MM.1S (cell line): ENCODE results near the gene FAM156A.
"Not testable (repeated sequence)": the region's sequence is repeated elsewhere in the genome, so short reads cannot be mapped to it uniquely, and the experiment has no call there.

Source experiments
- DNase-seq: peaks from one replicate; pipeline ENCODE4 v3.0.0-alpha.2; 2015
- H2AFZ ChIP-seq: fragments of 300-600 bp; sonication (generic); 2 replicates; pipeline ENCODE4 v1.6.0; 2016; ENCODE audit warnings: antibody characterized with exemption, low read length
- H3F3A ChIP-seq: fragments of 300-600 bp; sonication (generic); 2 replicates; pipeline ENCODE4 v1.6.1; 2016; ENCODE audit warnings: mild to moderate bottlenecking, antibody characterized with exemption, low read length, moderate library complexity, mixed read lengths; ENCODE audit not compliant: insufficient read depth
- H3K27ac ChIP-seq: fragments of 300-600 bp; sonication (generic); 2 replicates; pipeline ENCODE4 v1.5.1; 2016; ENCODE audit warnings: mild to moderate bottlenecking, low read length
- H3K27me3 ChIP-seq: fragments of 300-600 bp; sonication (generic); replicated peaks from 2 replicates; pipeline ENCODE4 v1.6.0; 2016; ENCODE audit warnings: low read length; ENCODE audit not compliant: insufficient read depth
- H3K36me3 ChIP-seq: fragments of 300-600 bp; sonication (generic); replicated peaks from 2 replicates; pipeline ENCODE4 v1.6.1; 2016; ENCODE audit warnings: mild to moderate bottlenecking, low read length, mixed read lengths; ENCODE audit not compliant: insufficient read depth
- H3K4me1 ChIP-seq: fragments of 300-600 bp; sonication (generic); 2 replicates; pipeline ENCODE4 v1.6.1; 2016; ENCODE audit warnings: low read length, mixed read lengths
- H3K4me2 ChIP-seq: fragments of 300-600 bp; sonication (generic); 2 replicates; pipeline ENCODE4 v1.6.0; 2016; ENCODE audit warnings: low read depth, low read length
- H3K4me3 ChIP-seq: fragments of 300-600 bp; sonication (generic); 2 replicates; pipeline ENCODE4 v1.5.1; 2016; ENCODE audit warnings: low read length, mixed read lengths
- H3K79me2 ChIP-seq: fragments of 300-600 bp; sonication (generic); 2 replicates; pipeline ENCODE4 v1.6.1; 2016; ENCODE audit warnings: mixed run types, low read length, mixed read lengths
- H3K9ac ChIP-seq: fragments of 300-600 bp; sonication (generic); 2 replicates; pipeline ENCODE4 v1.6.1; 2016; ENCODE audit warnings: low read length, mixed read lengths
- H3K9me2 ChIP-seq: fragments of 300-600 bp; sonication (generic); replicated peaks from 2 replicates; pipeline ENCODE4 v1.6.1; 2016; ENCODE audit warnings: mild to moderate bottlenecking, low read length, mixed read lengths; ENCODE audit not compliant: insufficient read depth
- H3K9me3 ChIP-seq: fragments of 300-600 bp; sonication (generic); replicated peaks from 2 replicates; pipeline ENCODE4 v1.6.1; 2016; ENCODE audit warnings: mild to moderate bottlenecking, low read length, mixed read lengths; ENCODE audit not compliant: insufficient read depth
- H4K20me1 ChIP-seq: fragments of 300-600 bp; sonication (generic); 2 replicates; pipeline ENCODE4 v1.6.1; 2016; ENCODE audit warnings: mild to moderate bottlenecking, low read length, moderate library complexity, mixed read lengths; ENCODE audit not compliant: insufficient read depth
- CTCF ChIP-seq: fragments of 300-600 bp; sonication (generic); IDR thresholded peaks from 2 replicates; pipeline ENCODE4 v1.5.1; 2016; ENCODE audit warnings: antibody characterized with exemption, low read length, mixed read lengths
- EZH2 ChIP-seq: fragments of 300-600 bp; sonication (generic); optimal IDR thresholded peaks from 2 replicates; pipeline ENCODE3; 2017; ENCODE audit warnings: low read depth, mild to moderate bottlenecking, antibody characterized with exemption, low read length, mixed read lengths
- EZH2phosphoT487 ChIP-seq: fragments of 300-600 bp; sonication (generic); IDR thresholded peaks from 2 replicates; pipeline ENCODE4 v1.6.1; 2018; ENCODE audit warnings: antibody characterized with exemption, low read length

Gene FAM156A

GRCh38 chrX:52979993-52980392 is 21.7 kb upstream of the FAM156A start:
- DNase-seq = no peak
- no peak overlapping the region for H3K9ac ChIP-seq
- no peak overlapping the region for H3K4me2 ChIP-seq
- no peak overlapping the region for H3K4me3 ChIP-seq
- H3K79me2 ChIP-seq = no peaks in the 10 kb centered on the region
- no peak overlapping the region for H3K27ac ChIP-seq
- H3F3A ChIP-seq = no peaks in the 10 kb centered on the region
- no peaks in the 10 kb centered on the region for H4K20me1 ChIP-seq
- no peaks in the 10 kb centered on the region for H3K36me3 ChIP-seq
- no peak overlapping the region for H2AFZ ChIP-seq
- H3K9me2 ChIP-seq = no peaks in the 10 kb centered on the region
- H3K9me3 ChIP-seq = no peaks in the 10 kb centered on the region
- H3K4me1 ChIP-seq = no peaks in the 10 kb centered on the region
- TF ChIP-seq EZH2 = no peak
- no peak for TF ChIP-seq EZH2phosphoT487
- no peak for TF ChIP-seq CTCF
- no peaks in the 10 kb centered on the region for H3K27me3 ChIP-seq

GRCh38 chrX:52979568-52979967 is 21.2 kb upstream of the FAM156A start:
- Histone ChIP-seq H3K27me3 (no peaks in the 10 kb centered on the region), H4K20me1 (no peaks in the 10 kb centered on the region)

DNA sequence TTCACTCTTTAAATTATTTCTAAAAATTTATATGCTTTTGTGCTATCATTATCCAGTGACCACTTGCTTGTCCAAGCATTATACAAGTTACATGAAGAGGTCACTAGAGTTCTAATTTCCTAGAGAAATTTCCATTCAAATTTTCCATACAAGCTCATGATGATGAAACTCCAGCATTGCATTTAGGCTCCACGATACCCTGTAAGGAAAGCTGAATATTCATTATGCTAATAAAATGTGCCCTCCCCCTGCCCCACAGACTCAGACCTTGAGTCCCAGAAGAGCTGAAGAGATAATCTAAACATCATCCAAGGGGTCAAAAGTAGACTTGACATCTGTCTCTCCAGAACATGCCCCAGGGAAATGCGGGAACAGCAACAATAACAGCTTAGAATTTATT is 19.6 kb upstream of the FAM156A start:
- DNase-seq = no peak
- H3K27ac ChIP-seq = no peak overlapping the region
- H3K9ac ChIP-seq = no peak overlapping the region
- H3K9me3 ChIP-seq = no peaks in the 10 kb centered on the region
- no peaks in the 10 kb centered on the region for H3F3A ChIP-seq
- H3K4me3 ChIP-seq = no peak overlapping the region
- H3K4me1 ChIP-seq = no peaks in the 10 kb centered on the region
- no peaks in the 10 kb centered on the region for H3K36me3 ChIP-seq
- TF ChIP-seq EZH2phosphoT487 (no peak), EZH2 (no peak)
- H2AFZ ChIP-seq = no peak overlapping the region
- no peaks in the 10 kb centered on the region for H3K79me2 ChIP-seq
- H3K9me2 ChIP-seq = no peaks in the 10 kb centered on the region
- H4K20me1 ChIP-seq = no peaks in the 10 kb centered on the region
- no peaks in the 10 kb centered on the region for H3K27me3 ChIP-seq
- no peak overlapping the region for H3K4me2 ChIP-seq

More at GRCh38 chrX:52979568-52979967, 21.2 kb upstream of the FAM156A start:
- no peak overlapping the region for H3K27ac ChIP-seq
- H2AFZ ChIP-seq = no peak overlapping the region
- no peaks in the 10 kb centered on the region for H3K36me3 ChIP-seq
- DNase-seq = no peak
- no peaks in the 10 kb centered on the region for H3K4me1 ChIP-seq
- H3K9me3 ChIP-seq = no peaks in the 10 kb centered on the region
- no peaks in the 10 kb centered on the region for H3K79me2 ChIP-seq
- no peak overlapping the region for H3K4me3 ChIP-seq
- no peaks in the 10 kb centered on the region for H3K9me2 ChIP-seq
- no peak overlapping the region for H3K4me2 ChIP-seq
- TF ChIP-seq EZH2 (no peak), EZH2phosphoT487 (no peak), CTCF (no peak)
- no peaks in the 10 kb centered on the region for H3F3A ChIP-seq
- no peak overlapping the region for H3K9ac ChIP-seq

DNA sequence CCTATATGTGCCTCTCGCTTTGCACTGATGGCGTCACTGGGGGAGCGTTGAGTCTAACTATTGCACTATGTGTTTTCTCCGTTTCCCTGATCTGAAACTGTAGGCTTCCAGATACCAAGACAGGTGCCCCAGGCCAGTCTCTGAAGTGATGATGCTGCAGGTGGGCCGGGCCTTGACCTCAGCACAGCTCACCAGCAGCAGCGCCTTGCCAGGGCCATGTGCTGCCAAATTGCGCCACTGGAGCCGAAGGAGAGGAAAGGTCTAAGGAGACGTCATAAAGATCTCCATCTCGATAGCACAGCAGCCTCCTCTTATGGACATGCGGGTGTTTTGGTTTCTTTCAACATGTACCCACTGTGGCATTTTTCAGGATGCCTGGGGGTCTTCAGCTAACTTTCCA is 17.3 kb upstream of the FAM156A start:
- not testable (repeated sequence) for H3K9me3 ChIP-seq, H3K27me3 ChIP-seq, H3F3A ChIP-seq, H3K79me2 ChIP-seq, H3K36me3 ChIP-seq, H3K9me2 ChIP-seq, H3K4me3 ChIP-seq, H3K27ac ChIP-seq, H3K4me2 ChIP-seq, DNase-seq, H3K4me1 ChIP-seq, H4K20me1 ChIP-seq, H3K9ac ChIP-seq, H2AFZ ChIP-seq

DNA sequence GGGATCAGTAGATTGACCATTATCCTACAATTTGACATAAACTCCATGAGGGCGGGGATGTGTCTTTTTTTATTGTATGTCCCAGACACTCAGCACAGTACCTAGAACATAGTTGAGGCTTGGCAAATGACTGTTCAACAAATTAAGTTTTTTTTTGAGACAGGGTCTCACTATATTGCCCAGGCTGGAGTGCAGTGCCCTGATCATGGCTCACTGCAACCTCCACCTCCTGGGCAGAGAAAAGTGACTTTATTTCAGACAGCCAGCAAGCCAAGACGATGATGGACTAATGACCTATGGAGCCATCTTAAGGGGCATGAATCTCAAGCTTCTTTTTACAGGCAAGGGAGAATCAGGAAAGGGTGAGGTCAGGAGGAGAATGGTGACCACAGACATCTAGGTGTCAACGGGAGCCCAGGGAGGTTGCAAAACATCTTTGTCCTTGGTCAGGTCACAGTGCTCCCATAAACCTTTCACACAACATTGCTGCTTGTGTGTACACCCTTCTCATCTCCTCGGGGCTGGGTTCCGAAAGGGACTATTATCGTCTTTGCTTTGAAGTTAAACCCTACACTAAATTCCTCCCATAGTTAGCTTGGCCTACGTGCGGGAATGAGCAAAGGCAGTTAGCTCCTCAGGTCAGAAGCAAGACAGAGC is 16.1 kb upstream of the FAM156A start:
- H3F3A ChIP-seq, H3K9ac ChIP-seq, H3K79me2 ChIP-seq, H3K9me3 ChIP-seq, H2AFZ ChIP-seq, H3K27me3 ChIP-seq, H3K9me2 ChIP-seq, H4K20me1 ChIP-seq, H3K4me2 ChIP-seq, H3K4me1 ChIP-seq, H3K4me3 ChIP-seq, H3K27ac ChIP-seq, H3K36me3 ChIP-seq, DNase-seq: not testable (repeated sequence)

DNA sequence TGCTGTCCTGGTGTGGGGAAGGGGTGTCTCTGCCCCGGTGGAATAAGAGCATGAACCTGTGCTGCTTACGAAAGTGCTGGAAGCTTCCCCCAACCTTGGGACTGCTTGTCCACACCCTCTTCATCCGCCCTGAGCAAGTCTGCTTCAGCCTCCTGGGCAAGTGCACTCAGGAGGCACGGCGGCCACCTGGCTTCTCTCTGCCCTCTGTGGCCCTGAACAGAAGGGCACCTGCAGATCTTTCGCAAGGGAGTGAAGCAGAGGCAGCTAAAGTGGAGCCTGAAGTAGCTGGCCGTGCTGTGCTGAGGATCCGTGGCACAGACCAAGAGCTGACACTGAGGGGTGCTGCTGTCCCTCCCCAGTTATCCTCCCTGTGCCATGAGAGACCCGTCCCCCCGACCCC is 9.6 kb upstream of the FAM156A start:
- H3K27ac ChIP-seq, H3K4me3 ChIP-seq, H2AFZ ChIP-seq, H3K9me2 ChIP-seq, DNase-seq, H4K20me1 ChIP-seq, H3K79me2 ChIP-seq, H3K4me2 ChIP-seq, H3K9me3 ChIP-seq, H3K4me1 ChIP-seq, H3K9ac ChIP-seq, H3K27me3 ChIP-seq, H3F3A ChIP-seq, H3K36me3 ChIP-seq: not testable (repeated sequence)
